ENCODE data around the gene ECSIT.
A peak's percentile ranks its signal among the peaks of the same experiment; 100 is the strongest.
"Not testable (repeated sequence)": the region's sequence is repeated elsewhere in the genome, so short reads cannot be mapped to it uniquely, and the experiment has no call there.

The ECSIT gene

GRCh38 chr19:11463391-11463790, 65.5 kb downstream of the ECSIT start:
- Histone ChIP-seq H2AK5ac (ENCODE audit: low read length) (no peak overlapping the region), H3K4me1 (ENCODE audit: control insufficient read depth in 1 of 2, insufficient read depth in 2 of 2, low read length in 2 of 2) (no peaks in the 10 kb centered on the region), H4K91ac (ENCODE audit: low read depth, low read length) (no peak overlapping the region), H3K4me3 (ENCODE audit: low read depth, low read length) (no peak overlapping the region), H2AFZ (ENCODE audit: insufficient read depth, low read length, poor library complexity) (no peak overlapping the region), H3K9ac (ENCODE audit: low read length) (no peak overlapping the region), H3K27ac (ENCODE audit: low read depth, low read length) (no peak overlapping the region), H3K18ac (ENCODE audit: low read length) (no peak overlapping the region), H3K4me2 (ENCODE audit: low read length) (no peak overlapping the region), H4K12ac (ENCODE audit: low read depth, low read length) (no peak overlapping the region), H3K9me3 (ENCODE audit: insufficient read depth, low read depth, low read length) (peaks cover 15% of the 10 kb centered on the region), H2BK120ac (ENCODE audit: insufficient read depth, low read length, poor library complexity) (no peak overlapping the region), H3K27me3 (ENCODE audit: insufficient read depth, low read length) (no peaks in the 10 kb centered on the region), H3K79me1 (ENCODE audit: low read length) (no peaks in the 10 kb centered on the region), H2BK12ac (ENCODE audit: low read length) (no peak overlapping the region), H3K23ac (ENCODE audit: low read length) (peak overlapping the region; percentile 90), H4K8ac (ENCODE audit: low read depth, low read length) (no peak overlapping the region), H2BK5ac (ENCODE audit: low read depth, low read length, poor library complexity) (no peak overlapping the region), H3K79me2 (ENCODE audit: control insufficient read depth, insufficient read depth, low read length, poor library complexity) (no peaks in the 10 kb centered on the region), H3K36me3 (ENCODE audit: control insufficient read depth in 1 of 2, insufficient read depth in 2 of 2, low read length in 2 of 2) (no peaks in the 10 kb centered on the region), H3K4ac (ENCODE audit: low read depth, low read length) (no peak overlapping the region), H3K14ac (ENCODE audit: low read length) (no peak overlapping the region)
- DNase-seq: no peak
- no CpG with 5 or more reads among the region's 12 CpGs for WGBS (ENCODE audit: extremely low coverage, insufficient coverage, insufficient read length)

- Histone ChIP-seq H4K8ac (ENCODE audit: low read depth, low read length) (no peak overlapping the region), H3K14ac (ENCODE audit: low read length) (no peak overlapping the region), H2BK120ac (ENCODE audit: insufficient read depth, low read length, poor library complexity) (no peak overlapping the region), H3K4ac (ENCODE audit: low read depth, low read length) (no peak overlapping the region), H3K9ac (ENCODE audit: low read length) (no peak overlapping the region), H3K36me3 (ENCODE audit: control insufficient read depth in 1 of 2, insufficient read depth in 2 of 2, low read length in 2 of 2) (no peaks in the 10 kb centered on the region), H3K79me2 (ENCODE audit: control insufficient read depth, insufficient read depth, low read length, poor library complexity) (no peaks in the 10 kb centered on the region), H4K12ac (ENCODE audit: low read depth, low read length) (no peak overlapping the region), H3K9me3 (ENCODE audit: insufficient read depth, low read depth, low read length) (peaks cover 17% of the 10 kb centered on the region), H3K18ac (ENCODE audit: low read length) (no peak overlapping the region), H2AK5ac (ENCODE audit: low read length) (no peak overlapping the region), H3K79me1 (ENCODE audit: low read length) (no peaks in the 10 kb centered on the region), H3K4me1 (ENCODE audit: control insufficient read depth in 1 of 2, insufficient read depth in 2 of 2, low read length in 2 of 2) (no peaks in the 10 kb centered on the region), H4K91ac (ENCODE audit: low read depth, low read length) (no peak overlapping the region), H3K23ac (ENCODE audit: low read length) (no peak overlapping the region), H3K4me3 (ENCODE audit: low read depth, low read length) (no peak overlapping the region), H2AFZ (ENCODE audit: insufficient read depth, low read length, poor library complexity) (no peak overlapping the region), H2BK12ac (ENCODE audit: low read length) (no peak overlapping the region), H3K4me2 (ENCODE audit: low read length) (no peak overlapping the region), H3K27ac (ENCODE audit: low read depth, low read length) (no peak overlapping the region), H3K27me3 (ENCODE audit: insufficient read depth, low read length) (no peaks in the 10 kb centered on the region), H2BK5ac (ENCODE audit: low read depth, low read length, poor library complexity) (no peak overlapping the region)
- no CpG with 5 or more reads among the region's 2 CpGs for WGBS (ENCODE audit: extremely low coverage, insufficient coverage, insufficient read length)
- no peak for DNase-seq
Measured at GRCh38 chr19:11461453-11461852, 67.5 kb downstream of the ECSIT start.

- no peak overlapping the region for H3K18ac ChIP-seq (ENCODE audit: low read length)
- no peaks in the 10 kb centered on the region for H3K79me1 ChIP-seq (ENCODE audit: low read length)
- no peak overlapping the region for H3K4me2 ChIP-seq (ENCODE audit: low read length)
- no peak overlapping the region for H4K8ac ChIP-seq (ENCODE audit: low read depth, low read length)
- no peaks in the 10 kb centered on the region for H3K27me3 ChIP-seq (ENCODE audit: insufficient read depth, low read length)
- H3K23ac ChIP-seq (ENCODE audit: low read length): no peak overlapping the region
- H2AFZ ChIP-seq (ENCODE audit: insufficient read depth, low read length, poor library complexity): no peak overlapping the region
- no peaks in the 10 kb centered on the region for H3K36me3 ChIP-seq (ENCODE audit: control insufficient read depth in 1 of 2, insufficient read depth in 2 of 2, low read length in 2 of 2)
- H4K12ac ChIP-seq (ENCODE audit: low read depth, low read length): no peak overlapping the region
- H2AK5ac ChIP-seq (ENCODE audit: low read length): no peak overlapping the region
- no peak for DNase-seq
- H2BK12ac ChIP-seq (ENCODE audit: low read length): no peak overlapping the region
- H2BK120ac ChIP-seq (ENCODE audit: insufficient read depth, low read length, poor library complexity): no peak overlapping the region
- H3K4me1 ChIP-seq (ENCODE audit: control insufficient read depth in 1 of 2, insufficient read depth in 2 of 2, low read length in 2 of 2): no peaks in the 10 kb centered on the region
- no peak overlapping the region for H2BK5ac ChIP-seq (ENCODE audit: low read depth, low read length, poor library complexity)
- no peak overlapping the region for H3K14ac ChIP-seq (ENCODE audit: low read length)
- no CpG with 5 or more reads among the region's 4 CpGs for WGBS (ENCODE audit: extremely low coverage, insufficient coverage, insufficient read length)
- peaks cover 17% of the 10 kb centered on the region for H3K9me3 ChIP-seq (ENCODE audit: insufficient read depth, low read depth, low read length)
- H3K4me3 ChIP-seq (ENCODE audit: low read depth, low read length): no peak overlapping the region
- no peaks in the 10 kb centered on the region for H3K79me2 ChIP-seq (ENCODE audit: control insufficient read depth, insufficient read depth, low read length, poor library complexity)
- no peak overlapping the region for H3K9ac ChIP-seq (ENCODE audit: low read length)
- no peak overlapping the region for H3K27ac ChIP-seq (ENCODE audit: low read depth, low read length)
- H4K91ac ChIP-seq (ENCODE audit: low read depth, low read length): no peak overlapping the region
- no peak overlapping the region for H3K4ac ChIP-seq (ENCODE audit: low read depth, low read length)
Measured at GRCh38 chr19:11460207-11460606, 68.7 kb downstream of the ECSIT start.

- H3K18ac ChIP-seq (ENCODE audit: low read length): not testable (repeated sequence)
Measured at GRCh38 chr19:11458912-11459311, 70.0 kb downstream of the ECSIT start.

More at GRCh38 chr19:11458912-11459311, 70.0 kb downstream of the ECSIT start:
- H2BK5ac ChIP-seq (ENCODE audit: low read depth, low read length, poor library complexity); H3K14ac ChIP-seq (ENCODE audit: low read length); H3K9ac ChIP-seq (ENCODE audit: low read length); H4K91ac ChIP-seq (ENCODE audit: low read depth, low read length); H2BK120ac ChIP-seq (ENCODE audit: insufficient read depth, low read length, poor library complexity); H3K27ac ChIP-seq (ENCODE audit: low read depth, low read length); H3K4ac ChIP-seq (ENCODE audit: low read depth, low read length); H2BK12ac ChIP-seq (ENCODE audit: low read length); H2AFZ ChIP-seq (ENCODE audit: insufficient read depth, low read length, poor library complexity); H3K4me2 ChIP-seq (ENCODE audit: low read length); H3K79me1 ChIP-seq (ENCODE audit: low read length); H3K36me3 ChIP-seq (ENCODE audit: control insufficient read depth in 1 of 2, insufficient read depth in 2 of 2, low read length in 2 of 2); H4K12ac ChIP-seq (ENCODE audit: low read depth, low read length); H3K23ac ChIP-seq (ENCODE audit: low read length); H2AK5ac ChIP-seq (ENCODE audit: low read length); H3K9me3 ChIP-seq (ENCODE audit: insufficient read depth, low read depth, low read length); H3K79me2 ChIP-seq (ENCODE audit: control insufficient read depth, insufficient read depth, low read length, poor library complexity); H3K4me1 ChIP-seq (ENCODE audit: control insufficient read depth in 1 of 2, insufficient read depth in 2 of 2, low read length in 2 of 2); H3K27me3 ChIP-seq (ENCODE audit: insufficient read depth, low read length); DNase-seq; H3K4me3 ChIP-seq (ENCODE audit: low read depth, low read length); H4K8ac ChIP-seq (ENCODE audit: low read depth, low read length): not testable (repeated sequence)
- no CpG with 5 or more reads among the region's 11 CpGs for WGBS (ENCODE audit: extremely low coverage, insufficient coverage, insufficient read length)

Measured in trophoblast cell (in vitro differentiated cells and primary cell).